Measurements from ENCODE around the gene KLHDC4. TPM values are rescaled to one million over a fixed set of nuclear protein-coding genes. Genes with fewer than 3 reads are reported as not detected.

Gene KLHDC4
- total and polyA plus RNA-seq, 2 of the 4 experiments (the other 2 are of a cell fraction): 13.6 to 19.0 TPM

- no peak overlapping the region for H4K5ac ChIP-seq (ENCODE audit: low read depth, low read length)
- POLR2A ChIA-PET (ENCODE audit: unreplicated experiment): interaction anchor here (0.6 kb wide), 1 partner anchor 39 kb away, joined by 3 read pairs; no protein-coding TSS in a partner anchor
- in situ Hi-C loops (cut with MboI; ENCODE audit: low sequenced_read_pairs): no loop called here
Observed at GRCh38 chr16:87782033-87782432, 16.2 kb upstream of the KLHDC4 start.

More at GRCh38 chr16:87782033-87782432, 16.2 kb upstream of the KLHDC4 start:
- H3K23ac ChIP-seq (ENCODE audit: low read depth, low read length): no peak overlapping the region
- H3K9me1 ChIP-seq (ENCODE audit: insufficient read depth, low read length): peaks cover 7% of the 10 kb centered on the region
- no peak overlapping the region for H3K4me3 ChIP-seq (ENCODE audit: insufficient read depth, low read depth, low read length)
- CTCF ChIA-PET: interaction anchor here (0.6 to 4.0 kb wide), 3 partner anchors 8 to 138 kb away, joined by 3 to 56 read pairs (median 3); no protein-coding TSS in a partner anchor
- H3K56ac ChIP-seq (ENCODE audit: extremely low read depth, insufficient read depth, low read length): no peak overlapping the region
- H4K91ac ChIP-seq (ENCODE audit: insufficient read depth, low read depth, low read length): no peak overlapping the region
- no peak overlapping the region for H2BK15ac ChIP-seq (ENCODE audit: low read depth, low read length)
- H4K20me1 ChIP-seq (ENCODE audit: insufficient read depth, low read length): 0 out of 2 replicates have a peak, but pooled peaks cover 3% of the 10 kb centered on the region
- intact Hi-C loops (cut with micrococcal nuclease): no loop called here
- no peak overlapping the region for H2BK5ac ChIP-seq (ENCODE audit: low read depth, low read length, poor library complexity, severe bottlenecking)
- H2BK20ac ChIP-seq (ENCODE audit: low read depth, low read length): no peak overlapping the region
- H4K8ac ChIP-seq (ENCODE audit: low read depth in 2 of 2, low read length in 2 of 2): no peak overlapping the region
- dilution Hi-C loops (cut with HindIII; ENCODE audit: low sequenced_read_pairs, unreplicated experiment): no loop called here
- H3K27me3 ChIP-seq (ENCODE audit: control insufficient read depth, insufficient read depth, low read length): no peaks in the 10 kb centered on the region
- no peak overlapping the region for H3K27ac ChIP-seq (ENCODE audit: insufficient read depth, low read length)
- H2AK9ac ChIP-seq (replicated peaks; ENCODE audit: low read depth, low read length, poor library complexity): no peak overlapping the region
- TF ChIP-seq POLR2A (IDR thresholded peaks at IDR 0.05; ENCODE audit: low read depth, low read length) (no peak), RFX5 (IDR thresholded peaks at IDR 0.05; ENCODE audit: low read depth, low read length) (no peak), USF2 (IDR thresholded peaks at IDR 0.05; ENCODE audit: low read depth, low read length) (no peak)
- H2AK5ac ChIP-seq (ENCODE audit: low read depth, low read length): no peak overlapping the region
- no CpG with 5 or more reads among the region's 4 CpGs for WGBS, 2 experiments (ENCODE audit: extremely low coverage in 2 of 2, insufficient read length in 1 of 2)
- no peak overlapping the region for H3K4me2 ChIP-seq (ENCODE audit: low read depth, low read length)
- H2AFZ ChIP-seq (replicated peaks; ENCODE audit: low read length, poor library complexity): no peak overlapping the region
- ATAC-seq (ENCODE audit: low read depth): no peak
- H3K79me1 ChIP-seq (ENCODE audit: low read depth in 1 of 2, low read length in 2 of 2): 0 out of 4 replicates have a peak, but pooled peaks cover 0 to 4% of the 10 kb centered on the region in 2 experiments
- no peak overlapping the region for H3K18ac ChIP-seq (ENCODE audit: low read depth, low read length)
- no peak overlapping the region for H3K9ac ChIP-seq (ENCODE audit: low read depth, low read length)
- no TSS peak for BruUV-seq (replicated peaks)
- no peaks in the 10 kb centered on the region for H3K36me3 ChIP-seq (ENCODE audit: control insufficient read depth, insufficient read depth, low read length)
- H3K4ac ChIP-seq (ENCODE audit: low read depth, low read length): no peak overlapping the region
- peaks cover 16% of the 10 kb centered on the region for H3K4me1 ChIP-seq (ENCODE audit: control insufficient read depth, insufficient read depth, low read length)
- no peaks in the 10 kb centered on the region for H3K9me3 ChIP-seq (ENCODE audit: control insufficient read depth, insufficient read depth, low read length)
- H3K14ac ChIP-seq (replicated peaks; ENCODE audit: low read depth, low read length): no peak overlapping the region
- DNase-seq: no peak
- no peak overlapping the region for H2BK120ac ChIP-seq (ENCODE audit: low read depth, low read length)

All from IMR-90 (cell line).